ENCODE results near the gene ECI2. TPM values are rescaled to one million over a fixed set of nuclear protein-coding genes. Genes with fewer than 3 reads are reported as not detected.

ECI2 gene
- total RNA-seq, 2 experiments from 2014 or later: 45.0 to 45.5 TPM

GRCh38 chr6:4164117-4164442 lies 28.7 kb upstream of the ECI2 start:
- ATAC-seq: no peak
- peaks cover 2% of the 10 kb centered on the region for H3K36me3 Mint-ChIP-seq
- H3K9me3 Mint-ChIP-seq (ENCODE audit: low read depth): peaks cover 6% of the 10 kb centered on the region
- H3K27ac Mint-ChIP-seq: no peak overlapping the region
- no peaks in the 10 kb centered on the region for H3K27me3 Mint-ChIP-seq
- no peak overlapping the region for H3K4me3 Mint-ChIP-seq
- no peaks in the 10 kb centered on the region for H3K4me1 Mint-ChIP-seq
- CTCF ChIA-PET: interaction anchor here (2.6 kb wide), 1 partner anchor 46 kb away, joined by 8 read pairs; no protein-coding TSS in a partner anchor
- DNase-seq: no peak

DNA sequence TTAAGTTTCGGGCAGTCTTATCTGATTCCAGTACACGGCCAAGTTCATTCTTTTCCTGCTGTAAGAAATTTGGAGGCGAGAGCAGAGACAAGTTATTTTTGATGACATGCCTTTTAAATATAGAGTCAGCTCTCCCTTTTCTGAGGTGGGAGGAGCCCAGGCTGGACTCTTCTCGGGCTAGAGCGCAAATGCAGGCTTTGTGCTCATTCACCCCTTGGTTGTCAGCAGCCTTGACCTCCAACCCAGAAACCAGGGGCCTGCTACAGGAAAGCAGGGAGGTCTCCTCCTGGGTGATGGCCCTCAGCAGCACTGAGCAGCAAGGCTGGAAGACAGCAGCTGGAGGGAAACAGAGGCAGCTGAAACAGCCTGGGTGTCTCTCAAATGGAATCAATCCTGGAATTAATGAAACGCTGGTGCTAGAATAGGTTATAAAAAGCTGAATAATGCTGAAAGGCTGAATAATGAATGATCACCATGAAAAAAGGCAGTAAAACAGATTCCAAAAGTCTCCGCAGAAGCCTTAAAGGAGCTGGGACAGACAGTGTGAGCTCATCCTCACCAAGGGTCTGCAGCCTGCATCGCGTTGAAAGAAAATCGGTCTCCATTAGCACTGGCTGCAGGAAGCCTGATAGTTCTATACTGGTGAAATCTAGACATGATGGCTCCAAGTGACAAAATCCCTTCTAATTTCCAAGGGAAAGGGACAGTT lies 28.2 kb upstream of the ECI2 start:
- H3K4me3 Mint-ChIP-seq: no peak overlapping the region
- H3K4me1 Mint-ChIP-seq: no peaks in the 10 kb centered on the region
- H3K9me3 Mint-ChIP-seq (ENCODE audit: low read depth): peaks cover 5% of the 10 kb centered on the region
- ATAC-seq: no peak
- no peak for DNase-seq
- no peaks in the 10 kb centered on the region for H3K27me3 Mint-ChIP-seq
- no peak overlapping the region for H3K27ac Mint-ChIP-seq
- H3K36me3 Mint-ChIP-seq: peaks cover 2% of the 10 kb centered on the region
- CTCF ChIA-PET: interaction anchor here (2.6 kb wide), 1 partner anchor 47 kb away, joined by 8 read pairs; no protein-coding TSS in a partner anchor

DNA sequence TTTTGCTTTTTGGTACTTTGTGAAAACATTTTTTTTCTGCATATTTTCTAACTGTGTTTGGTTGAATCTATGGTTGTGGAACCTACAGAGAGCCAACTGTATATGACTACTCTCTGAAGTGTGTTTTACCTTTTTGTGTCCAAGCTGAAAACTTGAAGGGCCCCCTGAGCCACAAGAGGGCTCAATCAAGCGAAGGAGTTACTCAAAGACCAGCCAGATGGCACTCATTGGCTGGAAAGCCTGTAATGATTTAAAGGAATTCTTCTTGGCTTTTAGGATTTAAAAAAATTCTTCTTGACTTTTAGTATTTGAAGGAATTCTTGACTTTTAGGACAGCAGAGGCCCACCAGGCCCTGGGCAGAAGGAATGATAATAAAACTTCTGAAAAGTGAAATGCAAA lies 27.0 kb upstream of the ECI2 start:
- CTCF ChIA-PET: interaction anchor here (2.6 kb wide), 1 partner anchor 48 kb away, joined by 8 read pairs; no protein-coding TSS in a partner anchor

GRCh38 chr6:4159491-4159890 lies 24.1 kb upstream of the ECI2 start:
- H3K27me3 Mint-ChIP-seq: no peaks in the 10 kb centered on the region
- peaks cover 5% of the 10 kb centered on the region for H3K4me1 Mint-ChIP-seq
- ATAC-seq (no peak), DNase-seq (no peak)
- H3K4me3 Mint-ChIP-seq: no peak overlapping the region
- no peak overlapping the region for H3K27ac Mint-ChIP-seq
- no peaks in the 10 kb centered on the region for H3K36me3 Mint-ChIP-seq
- CTCF ChIA-PET: interaction anchor here (1.2 kb wide), 1 partner anchor 106 kb away, joined by 3 read pairs; no protein-coding TSS in a partner anchor
- no peaks in the 10 kb centered on the region for H3K9me3 Mint-ChIP-seq (ENCODE audit: low read depth)

More for the DNA sequence above, 27.0 kb upstream of the ECI2 start:
- Mint-ChIP-seq H3K9me3 (ENCODE audit: low read depth) (no peaks in the 10 kb centered on the region), H3K4me3 (no peak overlapping the region), H3K27ac (no peak overlapping the region), H3K27me3 (no peaks in the 10 kb centered on the region), H3K36me3 (no peaks in the 10 kb centered on the region), H3K4me1 (no peaks in the 10 kb centered on the region)
- DNase-seq (no peak), ATAC-seq (no peak)

- Mint-ChIP-seq H3K9me3 (ENCODE audit: low read depth) (no peaks in the 10 kb centered on the region), H3K4me3 (no peak overlapping the region), H3K27ac (no peak overlapping the region), H3K27me3 (peaks cover 1% of the 10 kb centered on the region), H3K4me1 (peaks cover 5% of the 10 kb centered on the region), H3K36me3 (no peaks in the 10 kb centered on the region)
- DNase-seq (no peak), ATAC-seq (no peak)
- CTCF ChIA-PET: interaction anchor here (0.9 to 4.3 kb wide), 2 partner anchors 21 to 103 kb away, joined by 4 to 41 read pairs; no protein-coding TSS in a partner anchor
Measured at GRCh38 chr6:4157506-4157905, 22.1 kb upstream of the ECI2 start.

DNA sequence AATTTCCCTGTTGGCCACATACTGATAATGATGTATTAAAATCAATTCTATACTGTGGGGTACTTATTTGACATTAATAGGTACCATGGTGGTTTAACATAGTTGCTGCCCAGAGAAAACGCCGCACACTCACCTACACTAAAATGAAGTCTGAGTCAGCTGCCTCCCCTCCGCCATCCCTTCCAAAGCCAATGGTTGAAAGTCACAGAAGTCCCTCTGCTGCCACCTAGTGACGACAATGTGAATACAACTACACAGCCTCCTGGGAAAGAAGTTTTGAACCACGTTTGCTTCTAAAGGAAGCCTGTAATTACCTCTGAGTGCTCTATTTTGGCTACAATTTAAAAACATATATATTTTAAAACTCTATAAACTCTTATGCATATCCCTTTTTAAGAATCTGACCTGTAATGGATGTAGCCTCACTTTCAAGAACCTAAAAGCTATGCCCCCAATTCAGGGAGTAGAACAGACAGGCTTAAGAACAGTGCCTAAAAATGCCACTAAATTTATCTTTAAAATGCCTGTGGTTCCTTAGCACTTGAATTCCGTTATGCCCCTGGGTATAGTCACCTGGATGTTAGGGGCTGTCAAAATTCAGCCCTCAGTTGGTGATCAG lies 20.6 kb upstream of the ECI2 start:
- peak overlapping the region; percentile 7 for H3K27ac Mint-ChIP-seq
- H3K4me1 Mint-ChIP-seq: peaks cover 5% of the 10 kb centered on the region
- H3K27me3 Mint-ChIP-seq: peaks cover 11% of the 10 kb centered on the region
- peak; percentile 97 for ATAC-seq
- no peaks in the 10 kb centered on the region for H3K9me3 Mint-ChIP-seq (ENCODE audit: low read depth)
- no peaks in the 10 kb centered on the region for H3K36me3 Mint-ChIP-seq
- no peak overlapping the region for H3K4me3 Mint-ChIP-seq
- CTCF ChIA-PET: interaction anchor here (0.6 to 4.3 kb wide), 31 partner anchors 10 to 733 kb away, joined by 3 to 41 read pairs (median 4); partner anchors contain the start of gene FAM50B
- DNase-seq: peak; percentile 89

DNA sequence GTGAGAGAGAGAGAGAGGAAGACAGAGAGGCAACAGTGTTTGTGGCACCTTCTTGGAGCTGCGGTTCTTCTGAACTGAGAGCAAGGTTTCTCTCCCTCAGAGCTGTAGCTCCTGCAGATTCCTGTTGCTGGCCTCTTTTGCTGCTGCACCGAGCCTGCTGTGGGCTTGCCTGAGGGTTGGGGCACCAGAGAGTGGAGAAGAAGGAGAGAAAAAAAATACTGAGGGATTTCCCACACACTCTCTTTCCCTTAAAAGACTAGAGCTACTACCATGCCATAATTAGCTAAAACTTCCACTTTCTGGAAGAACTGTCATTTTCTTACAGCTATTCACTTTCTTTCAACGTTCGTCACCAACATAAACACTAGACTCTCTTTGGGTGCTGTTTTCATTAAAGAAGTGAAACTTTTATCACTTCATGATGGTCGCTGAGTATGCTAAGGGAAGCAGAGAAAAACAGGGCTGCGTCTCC lies 18.2 kb upstream of the ECI2 start:
- Mint-ChIP-seq H3K9me3 (ENCODE audit: low read depth) (no peaks in the 10 kb centered on the region), H3K27ac (no peak overlapping the region), H3K27me3 (peaks cover 26% of the 10 kb centered on the region), H3K4me3 (no peak overlapping the region), H3K36me3 (no peaks in the 10 kb centered on the region), H3K4me1 (peaks cover 5% of the 10 kb centered on the region)
- CTCF ChIA-PET: interaction anchor here (0.8 to 4.3 kb wide), 7 partner anchors 12 to 404 kb away, joined by 3 to 41 read pairs (median 4); partner anchors contain the start of gene ECI2
- ATAC-seq (no peak), DNase-seq (no peak)

DNA sequence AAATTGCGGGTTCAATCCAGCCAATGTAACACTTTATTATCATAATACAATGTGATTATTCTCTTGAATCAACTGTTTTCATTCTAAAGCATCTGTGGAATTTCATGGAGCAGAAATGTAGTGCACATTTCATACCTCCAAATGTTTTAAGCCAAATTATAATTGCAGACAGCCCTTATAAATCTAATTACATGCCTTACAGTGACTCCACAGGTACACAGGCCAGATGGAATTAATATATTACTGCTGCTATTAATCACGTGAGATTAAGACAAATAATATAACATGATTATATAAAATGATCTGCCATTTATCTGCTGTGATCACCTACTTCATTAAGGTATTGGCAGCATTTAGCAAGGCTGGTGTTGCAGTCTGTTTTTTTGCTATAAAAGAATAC lies 9.7 kb upstream of the ECI2 start:
- CTCF ChIA-PET: interaction anchor here (0.9 to 2.0 kb wide), 2 partner anchors 10 to 13 kb away, joined by 4 to 8 read pairs; no protein-coding TSS in a partner anchor
- H3K9me3 Mint-ChIP-seq (ENCODE audit: low read depth): no peaks in the 10 kb centered on the region
- no peak overlapping the region for H3K4me3 Mint-ChIP-seq

GRCh38 chr6:4139272-4139671 lies 3.9 kb upstream of the ECI2 start:
- Mint-ChIP-seq H3K9me3 (ENCODE audit: low read depth) (no peaks in the 10 kb centered on the region), H3K36me3 (peaks cover 3% of the 10 kb centered on the region), H3K27ac (no peak overlapping the region), H3K4me3 (no peak overlapping the region), H3K27me3 (no peaks in the 10 kb centered on the region), H3K4me1 (peaks cover 25% of the 10 kb centered on the region)
- CTCF ChIA-PET: interaction anchor here (1.1 to 1.4 kb wide), 3 partner anchors 16 to 71 kb away, joined by 3 to 4 read pairs (median 3); no protein-coding TSS in a partner anchor
- DNase-seq (no peak), ATAC-seq (no peak)

More for the DNA sequence above, 9.7 kb upstream of the ECI2 start:
- H3K36me3 Mint-ChIP-seq: peaks cover 2% of the 10 kb centered on the region
- ATAC-seq (no peak), DNase-seq (no peak)
- H3K4me1 Mint-ChIP-seq: no peaks in the 10 kb centered on the region
- H3K27me3 Mint-ChIP-seq: peaks cover 7% of the 10 kb centered on the region
- no peak overlapping the region for H3K27ac Mint-ChIP-seq

- Mint-ChIP-seq H3K27me3 (no peaks in the 10 kb centered on the region), H3K36me3 (peaks cover 8% of the 10 kb centered on the region), H3K27ac (no peak overlapping the region), H3K4me3 (no peak overlapping the region), H3K9me3 (ENCODE audit: low read depth) (peaks cover 2% of the 10 kb centered on the region), H3K4me1 (peaks cover 34% of the 10 kb centered on the region)
- no peak for ATAC-seq
- no peak for DNase-seq
- CTCF ChIA-PET: interaction anchor here (0.6 to 2.7 kb wide), 5 partner anchors 15 to 161 kb away, joined by 3 to 19 read pairs (median 4); no protein-coding TSS in a partner anchor
Measured at GRCh38 chr6:4138186-4138585, 2.8 kb upstream of the ECI2 start.

DNA sequence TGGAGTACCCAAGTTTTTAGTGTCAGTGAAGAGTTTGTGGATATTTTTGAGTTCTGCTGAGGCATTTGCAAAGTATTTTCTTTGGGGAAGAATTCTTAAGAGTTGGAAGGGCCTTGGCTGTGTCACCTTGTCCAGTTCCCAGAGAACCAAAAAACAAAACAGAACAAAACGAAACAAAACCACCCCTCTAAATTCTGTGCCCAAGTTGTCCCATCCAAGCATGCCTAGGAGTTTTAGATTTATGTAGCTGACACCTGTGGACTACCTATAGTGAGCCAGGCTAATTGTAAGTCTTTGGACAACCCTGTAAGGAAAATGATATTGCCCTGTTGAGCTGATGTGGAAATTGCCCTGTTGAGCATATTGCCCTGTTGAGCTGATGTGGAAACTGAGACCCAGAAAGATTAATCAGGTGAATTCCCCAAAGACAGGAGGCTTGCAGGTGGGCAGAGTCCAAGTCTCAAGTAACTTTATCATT lies 1.0 kb upstream of the ECI2 start:
- DNase-seq (no peak), ATAC-seq (no peak)
- H3K36me3 Mint-ChIP-seq: peaks cover 23% of the 10 kb centered on the region
- peak overlapping the region; percentile 84 for H3K27ac Mint-ChIP-seq
- H3K4me1 Mint-ChIP-seq: peaks cover 38% of the 10 kb centered on the region
- CTCF ChIA-PET: interaction anchor here (0.9 to 2.7 kb wide), 14 partner anchors 16 to 396 kb away, joined by 3 to 19 read pairs (median 4); partner anchors contain the start of gene FAM50B
- H3K9me3 Mint-ChIP-seq (ENCODE audit: low read depth): peaks cover 5% of the 10 kb centered on the region
- H3K4me3 Mint-ChIP-seq: peak overlapping the region; percentile 80
- H3K27me3 Mint-ChIP-seq: no peaks in the 10 kb centered on the region

- Mint-ChIP-seq H3K9me3 (ENCODE audit: low read depth) (peaks cover 5% of the 10 kb centered on the region), H3K4me3 (peak overlapping the region; percentile 80), H3K27me3 (no peaks in the 10 kb centered on the region), H3K36me3 (peaks cover 28% of the 10 kb centered on the region), H3K27ac (peak overlapping the region; percentile 84), H3K4me1 (peaks cover 38% of the 10 kb centered on the region)
- ATAC-seq (peak; percentile 90), DNase-seq (peak; percentile 97)
- CTCF ChIA-PET: interaction anchor here (0.9 to 2.7 kb wide), 11 partner anchors 17 to 396 kb away, joined by 3 to 19 read pairs (median 4); partner anchors contain the start of gene FAM50B
Measured at GRCh38 chr6:4135665-4136353, 434 bp upstream of the ECI2 start.
